ENCODE measurements around the gene ATXN2.
"Not testable (repeated sequence)": the region's sequence is repeated elsewhere in the genome, so short reads cannot be mapped to it uniquely, and the experiment has no call there.

ATXN2 gene

DNA sequence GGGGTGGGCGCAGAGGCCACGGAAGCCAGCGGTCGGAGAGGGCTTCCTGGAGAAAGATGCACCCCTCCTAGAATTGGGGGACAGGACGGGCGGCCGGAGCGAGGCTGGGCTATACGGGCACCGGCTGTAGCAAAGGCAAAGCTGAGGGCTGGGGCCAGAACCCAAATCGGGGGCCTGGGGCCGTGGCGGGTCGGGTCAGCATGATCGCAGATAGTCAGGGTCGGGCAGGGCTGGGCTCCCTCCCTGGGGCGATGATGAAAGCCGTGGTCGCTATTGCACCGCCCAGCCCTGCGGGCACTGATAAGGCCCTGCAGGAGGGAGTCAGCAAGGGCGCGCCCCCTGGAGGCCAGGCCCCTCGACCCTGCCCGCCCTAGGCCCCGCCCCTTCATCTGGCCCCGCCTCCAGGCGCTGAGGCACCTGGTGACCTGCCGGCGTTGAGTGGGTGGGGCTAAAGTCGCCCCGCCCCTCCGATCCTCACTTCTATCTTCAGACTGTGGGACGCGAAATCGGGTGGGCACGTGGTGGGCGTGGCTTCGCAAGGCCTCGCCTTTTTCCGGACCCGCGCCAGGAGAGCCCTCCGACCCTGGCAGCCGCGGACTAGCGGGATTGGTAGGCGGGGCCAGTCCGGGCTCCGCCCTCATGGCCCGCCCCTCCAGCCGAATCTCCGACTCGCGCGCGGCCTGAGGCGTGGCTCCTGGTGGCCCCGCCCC is 193.8 kb downstream of the ATXN2 start:
- FAIRE-seq: no peak
- DNase-seq (ENCODE audit: low spot score): peak; percentile 94

DNA sequence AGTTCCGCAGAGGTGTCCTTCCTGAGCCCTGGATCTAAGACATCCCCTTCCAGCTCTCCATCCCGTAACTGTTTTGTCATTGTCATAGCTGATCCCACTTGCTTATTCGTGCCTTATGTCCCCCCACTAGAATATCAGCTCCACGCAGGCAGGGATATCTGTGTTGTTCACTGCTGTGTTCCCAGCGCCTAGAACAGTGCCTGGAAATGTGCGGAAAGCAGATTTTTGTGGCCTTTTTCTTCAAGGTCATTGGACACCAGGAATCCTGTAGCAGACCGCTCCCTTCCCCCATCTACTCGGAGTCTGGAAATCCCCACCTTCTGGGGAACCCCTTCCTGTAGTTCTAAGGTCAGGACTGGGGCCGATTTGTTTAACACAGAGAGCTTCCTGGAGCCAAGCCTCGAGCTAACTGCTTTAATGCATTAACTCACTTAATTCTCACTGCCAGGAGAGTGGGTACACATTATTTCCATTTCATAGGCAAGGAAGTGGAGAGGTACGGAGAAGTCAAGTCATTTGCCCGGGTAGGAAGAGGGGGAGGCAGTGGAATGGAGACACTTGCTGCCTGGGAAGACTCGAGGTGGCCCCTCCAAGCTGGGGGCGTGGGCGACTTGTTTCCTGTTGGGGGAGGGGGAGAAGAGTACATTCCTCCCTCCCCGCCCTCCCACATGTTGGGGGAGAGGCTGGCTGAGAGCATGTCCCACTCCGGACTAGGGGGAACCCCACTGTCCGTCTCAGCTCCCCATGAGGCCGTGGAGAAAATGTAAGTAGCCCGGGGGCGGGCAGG is 194.6 kb downstream of the ATXN2 start:
- DNase-seq (ENCODE audit: low spot score) (peak; percentile 79), FAIRE-seq (no peak)

DNA sequence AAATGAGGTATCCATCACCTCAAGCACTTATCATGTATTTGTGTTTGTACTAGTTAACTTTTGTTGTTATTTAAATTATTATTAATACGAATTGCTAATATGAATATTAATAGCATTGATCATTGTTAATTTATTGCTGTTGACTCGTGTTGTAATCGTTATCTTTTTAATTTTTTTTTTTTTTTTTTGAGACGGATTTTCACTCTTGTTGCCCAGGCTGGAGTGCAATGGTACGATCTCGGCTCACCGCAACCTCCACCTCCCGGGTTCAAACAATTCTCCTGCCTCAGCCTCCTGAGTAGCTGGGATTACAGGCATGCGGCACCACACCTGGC is 196.7 kb downstream of the ATXN2 start:
- FAIRE-seq: not testable (repeated sequence)

More for the DNA sequence above, 196.7 kb downstream of the ATXN2 start:
- DNase-seq (ENCODE audit: low spot score): not testable (repeated sequence)
